NCI-H2227 treated with DMSO at 0.1 percent for 48 hours (cell line): ENCODE measurements around the gene GTF2I.
A peak's percentile ranks its signal among the peaks of the same experiment; 100 is the strongest.
"Not testable (repeated sequence)": the region's sequence is repeated elsewhere in the genome, so short reads cannot be mapped to it uniquely, and the experiment has no call there.

Experiments used
- DNase-seq: peaks from one replicate; lab custom pipeline; 2025; lab: John Stamatoyannopoulos, UW

GTF2I gene

DNA sequence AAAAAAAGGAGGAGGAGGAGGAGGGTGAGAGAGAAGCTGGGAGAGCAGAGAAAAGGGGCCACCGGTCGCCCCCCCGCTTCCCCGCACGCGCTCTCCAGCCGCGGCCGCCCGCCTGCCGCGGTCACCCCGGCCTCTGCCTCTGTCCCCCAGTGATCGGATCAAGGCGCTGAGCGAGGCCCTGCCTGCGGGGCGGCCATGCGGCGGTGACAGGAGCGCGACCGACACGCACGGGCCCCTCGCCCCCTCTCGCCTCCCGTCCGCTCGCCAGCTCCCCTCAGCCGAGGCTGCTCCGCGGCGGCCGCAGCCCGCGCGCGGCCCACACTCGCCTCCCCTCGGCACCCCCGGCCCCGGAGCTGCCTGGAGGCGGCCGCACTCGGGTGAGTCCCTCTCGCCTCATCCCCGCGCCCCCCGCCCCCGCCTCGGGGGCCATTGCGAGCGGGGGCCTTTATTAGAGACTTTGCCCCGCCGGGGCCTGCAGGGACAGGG lies at the start of gene GTF2I:
GTF2I (plus strand) TSS at position 27 of the 486 bp plus-strand sequence. CDS start 31,411 bp downstream, outside the sequence.
- no peak for DNase-seq

DNA sequence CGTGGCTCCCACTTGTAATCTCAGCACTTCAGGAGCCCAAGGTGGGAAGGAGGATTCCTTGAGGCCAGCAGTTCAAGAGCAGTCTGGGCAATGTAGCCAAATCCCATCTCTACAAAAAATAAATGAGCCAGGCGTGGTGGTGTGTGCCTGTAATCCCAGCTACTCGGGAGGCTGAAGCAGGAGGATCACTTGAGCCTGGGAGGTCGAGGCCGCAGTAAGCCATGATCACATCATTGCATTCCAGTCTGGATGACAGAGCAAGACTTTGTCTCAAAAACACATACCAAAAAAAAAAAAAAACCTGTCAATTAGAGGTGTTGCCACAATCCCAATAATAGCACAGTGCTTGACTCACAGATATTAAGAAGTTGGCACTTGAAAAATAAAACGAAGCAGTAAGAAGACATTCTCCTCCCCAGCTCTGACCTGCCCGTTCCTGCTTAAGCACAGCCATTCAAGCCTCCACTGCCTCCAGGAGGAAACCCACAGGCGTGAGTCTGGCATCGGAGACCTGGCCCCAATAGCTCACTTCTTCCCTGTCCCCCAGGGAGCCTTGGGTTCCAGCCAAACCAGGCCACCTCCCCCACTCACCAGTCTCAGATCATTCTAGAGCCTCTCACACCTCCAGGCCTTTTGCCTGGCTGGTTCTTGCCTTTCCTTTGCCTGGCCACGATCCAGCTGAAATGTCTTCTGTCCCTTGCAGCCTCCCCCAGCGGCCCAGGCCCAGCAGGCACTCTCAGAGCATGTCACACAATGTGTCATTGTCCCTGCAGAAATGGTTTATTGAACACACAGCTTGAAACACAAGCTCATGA lies 45.3 kb upstream of the GTF2I start:
- DNase-seq, result peak; percentile 45

DNA sequence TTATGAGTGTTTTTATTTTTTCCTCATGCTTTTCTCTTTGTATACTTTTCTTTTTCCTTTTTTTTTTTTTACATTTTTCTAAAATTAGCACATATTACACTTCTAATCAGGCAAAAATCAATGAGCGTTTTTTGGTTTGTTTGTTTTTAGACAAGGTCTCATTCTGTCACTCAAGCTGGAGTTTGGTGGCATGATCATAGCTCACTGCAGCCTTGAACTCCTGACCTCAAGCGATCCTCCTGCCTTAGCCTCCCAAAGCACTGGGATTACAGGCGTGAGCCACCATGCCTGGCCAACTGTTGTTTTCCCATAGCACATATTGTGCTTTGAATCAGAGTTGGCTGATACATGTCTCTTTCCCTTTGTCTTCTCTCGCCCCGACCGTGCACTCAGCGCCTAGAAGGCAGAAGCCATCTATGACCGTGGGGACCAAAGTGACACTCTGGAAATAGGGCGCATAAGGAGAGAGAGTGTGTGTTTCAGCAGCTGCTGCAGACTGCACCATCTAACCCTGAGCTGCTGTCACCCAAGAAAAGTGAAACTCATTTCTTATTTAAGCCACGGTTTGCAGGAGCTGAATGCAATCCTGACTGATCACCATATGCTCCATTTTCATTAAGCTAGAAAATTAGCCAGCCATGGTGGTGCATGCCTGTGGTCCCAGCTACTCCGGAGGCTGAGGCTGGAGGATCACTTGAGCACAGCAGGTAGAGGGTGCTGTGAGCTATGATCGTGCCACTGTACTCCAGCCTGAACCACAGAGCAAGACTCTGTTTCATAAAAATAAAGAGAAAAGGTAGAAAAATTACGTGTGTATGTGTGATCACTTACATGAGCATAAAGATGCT lies 41.4 kb upstream of the GTF2I start:
- DNase-seq, result no peak

DNA sequence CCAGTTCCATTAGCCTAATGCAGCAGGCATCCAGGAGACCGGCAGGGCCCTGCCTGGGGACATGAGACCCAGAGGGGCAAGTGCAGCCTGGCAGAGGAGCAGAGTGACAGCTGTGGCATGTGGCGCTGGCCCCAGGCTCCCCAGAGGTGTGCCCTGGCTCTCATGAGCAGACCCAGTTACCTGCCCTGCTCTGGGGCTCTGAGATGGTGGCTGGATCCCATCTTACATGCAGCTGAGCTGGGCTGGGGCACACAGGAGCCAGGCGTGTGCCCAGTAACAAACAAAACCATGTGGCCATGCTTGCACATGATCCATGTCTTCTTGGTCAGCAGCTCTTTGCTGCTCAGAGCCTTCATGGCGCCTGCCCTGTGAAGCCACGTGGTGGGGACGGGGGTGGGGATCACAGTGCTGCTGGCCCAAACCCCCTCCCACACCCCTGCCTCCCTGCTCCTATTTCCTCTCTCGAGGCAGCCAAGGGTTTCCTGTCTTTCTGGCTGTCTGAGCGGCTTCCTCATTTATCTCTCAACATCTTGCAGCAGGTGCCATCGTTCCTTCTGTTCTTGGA lies 40.3 kb upstream of the GTF2I start:
- DNase-seq, result no peak

DNA sequence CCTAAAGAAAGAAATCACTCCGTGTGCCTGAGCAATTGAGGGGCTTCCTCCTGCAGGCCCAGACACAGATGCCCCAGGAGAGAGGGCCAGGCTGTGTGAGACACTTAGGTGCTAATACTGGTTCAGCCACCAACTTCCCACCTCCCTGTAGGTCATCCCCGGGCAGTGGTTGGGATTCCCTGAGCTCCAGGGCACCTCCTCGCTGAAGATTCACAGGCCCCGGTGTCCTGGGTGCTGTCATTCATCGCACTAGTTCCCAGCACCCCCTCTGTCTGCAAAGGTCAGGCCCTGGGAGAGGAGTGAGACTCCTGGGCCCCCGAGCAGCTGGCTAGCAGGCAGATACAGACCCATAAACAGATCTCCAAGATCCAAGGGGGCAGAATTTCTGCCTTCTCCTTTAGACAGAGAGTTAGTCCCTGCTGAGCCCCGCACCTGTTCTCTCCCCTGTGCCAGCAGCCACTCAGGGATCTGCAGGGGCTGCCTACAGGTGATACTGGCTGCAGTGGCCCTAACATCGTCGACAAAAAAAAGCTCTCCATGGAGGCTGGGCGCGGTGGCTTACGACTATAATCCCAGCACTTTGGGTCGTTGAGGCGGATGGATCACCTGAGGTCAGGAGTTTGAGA lies 38.2 kb upstream of the GTF2I start:
- DNase-seq, result no peak

DNA sequence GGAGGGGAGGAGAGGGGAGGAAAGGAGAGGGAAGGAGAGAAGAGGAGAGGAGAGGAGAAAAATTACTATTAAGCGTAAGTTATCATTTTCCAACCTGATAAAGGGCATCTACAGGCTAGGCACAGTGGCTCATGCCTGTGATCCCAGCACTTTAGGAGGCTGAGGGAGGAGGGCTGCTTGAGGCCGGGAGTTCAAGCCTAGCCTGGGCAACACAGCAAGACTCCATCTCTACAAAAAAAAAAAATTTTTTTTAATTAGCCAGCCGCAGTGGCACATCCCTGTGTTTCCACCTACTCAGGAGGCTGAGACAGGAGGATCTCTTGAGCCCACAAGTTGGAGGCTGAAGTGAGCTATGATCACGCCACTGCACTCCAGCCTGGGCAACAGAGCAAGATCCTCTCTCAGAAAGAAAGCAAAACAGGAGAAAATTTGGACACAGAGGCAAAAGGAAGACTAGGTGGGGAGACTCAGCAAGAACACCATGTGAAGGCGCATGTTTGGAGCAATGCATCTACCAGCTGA lies 35.2 kb upstream of the GTF2I start:
- DNase-seq, result no peak

DNA sequence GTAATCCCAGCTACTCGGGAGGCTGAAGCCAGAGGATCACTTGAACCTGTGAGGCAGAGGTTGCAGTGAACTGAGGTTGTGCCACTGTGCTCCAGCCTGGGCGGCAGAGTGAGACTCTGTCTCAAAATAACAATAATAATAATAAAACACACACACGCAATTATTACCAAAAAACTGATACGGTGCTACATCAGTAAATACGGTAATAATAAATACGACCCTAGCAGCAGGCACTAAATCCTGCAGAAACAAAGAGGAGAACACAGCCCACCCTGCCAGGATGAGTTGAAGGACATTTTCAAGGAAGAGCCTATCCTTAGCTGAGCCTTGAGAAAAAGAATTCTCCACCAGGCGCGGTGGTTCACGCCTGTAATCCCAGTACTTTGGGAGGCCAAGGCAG lies 34.4 kb upstream of the GTF2I start:
- no peak for DNase-seq

DNA sequence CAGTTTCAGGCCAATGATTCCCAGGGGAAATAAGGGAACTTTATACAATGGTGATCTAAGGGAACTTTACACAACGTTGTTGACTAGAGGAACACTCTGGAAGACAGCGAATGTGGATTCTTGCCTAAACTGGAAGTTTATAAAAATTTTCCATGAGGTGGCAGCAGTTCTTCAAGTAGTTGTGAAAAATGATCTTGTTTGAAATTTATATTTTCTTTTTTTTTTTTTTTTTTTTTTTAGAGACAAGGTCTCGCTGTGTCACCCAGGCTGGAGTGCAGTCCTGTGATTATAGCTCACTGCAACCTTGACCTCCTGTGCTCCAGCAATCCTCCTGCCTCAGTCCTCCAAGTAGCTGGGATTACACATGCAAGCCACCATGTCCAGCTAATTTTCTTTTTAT lies 32.1 kb upstream of the GTF2I start:
- DNase-seq, result no peak

DNA sequence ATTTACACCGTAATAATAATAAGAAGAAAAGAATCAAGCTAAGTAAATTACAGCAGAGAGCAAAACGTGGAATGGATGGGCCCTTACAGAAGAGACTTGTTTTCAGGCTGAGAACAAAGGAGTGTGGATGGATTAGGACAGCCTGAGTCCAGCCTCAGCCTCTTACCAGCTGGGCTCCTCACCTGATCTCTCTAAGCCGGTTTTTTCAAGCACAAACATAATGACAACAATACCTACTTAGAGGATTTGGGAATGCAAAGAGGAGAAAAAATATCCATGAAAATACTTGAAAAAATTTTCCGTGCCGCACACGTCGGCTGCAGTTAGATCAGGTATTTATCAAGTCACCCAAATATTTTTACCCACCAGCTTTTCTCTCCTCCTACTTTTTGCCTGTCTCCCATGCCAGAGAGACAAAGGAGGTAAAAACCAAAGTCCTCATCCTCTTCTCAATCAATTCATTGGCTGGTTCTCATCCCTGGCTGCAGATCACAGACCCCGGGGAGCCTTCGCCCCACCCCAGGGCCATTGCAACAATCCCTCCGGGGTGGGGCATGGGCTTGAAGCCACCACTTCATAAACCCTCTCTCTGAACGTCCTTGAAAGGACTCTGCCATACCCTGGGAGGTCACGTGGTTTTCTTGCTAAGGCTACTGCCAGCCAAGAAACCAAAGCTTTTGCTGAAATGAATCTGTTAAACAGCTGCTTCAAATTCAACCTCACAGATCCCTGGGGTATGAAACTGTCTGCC lies 29.7 kb upstream of the GTF2I start:
- DNase-seq, result peak; percentile 95

DNA sequence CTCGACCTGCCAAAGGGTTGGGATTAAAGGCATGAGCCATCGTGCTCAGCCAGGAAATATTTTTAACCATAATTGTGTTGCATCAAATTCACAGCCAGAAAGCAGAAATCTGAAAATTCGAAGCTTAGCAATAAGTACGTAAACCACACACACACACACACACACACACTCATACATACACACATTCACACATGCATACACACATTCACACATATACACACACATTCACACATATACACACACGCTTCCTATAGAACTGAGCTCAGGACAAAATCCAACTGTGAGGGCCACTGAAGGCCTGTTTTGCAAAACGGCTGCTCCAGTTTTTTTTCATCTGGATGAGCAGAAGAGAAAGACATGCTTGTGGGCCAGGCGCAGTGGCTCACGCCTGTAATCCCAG lies 25.0 kb upstream of the GTF2I start:
- DNase-seq, result no peak

DNA sequence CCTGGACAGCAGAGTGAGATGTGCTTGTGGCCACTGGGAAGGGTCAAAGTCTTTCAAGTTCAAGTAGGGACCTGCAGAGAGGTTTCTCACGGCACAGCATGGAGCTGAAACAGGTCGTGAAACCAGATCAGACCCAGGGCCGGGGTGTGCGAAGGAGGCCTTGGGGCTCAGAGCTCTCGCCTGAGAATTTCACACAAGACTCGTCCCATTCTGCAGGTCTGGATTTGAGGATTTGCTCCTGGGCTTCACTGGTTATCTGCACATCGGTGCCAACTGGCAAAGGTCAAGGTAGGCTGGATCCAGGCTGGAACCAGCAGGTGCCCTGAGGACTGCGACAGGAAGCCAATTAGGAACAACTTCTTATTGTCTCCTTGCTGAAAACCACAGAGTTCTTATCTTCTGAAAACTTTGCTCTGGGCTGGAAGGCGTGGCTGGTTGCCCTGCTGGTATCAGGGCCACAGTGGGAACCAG lies 24.0 kb upstream of the GTF2I start:
- no peak for DNase-seq

DNA sequence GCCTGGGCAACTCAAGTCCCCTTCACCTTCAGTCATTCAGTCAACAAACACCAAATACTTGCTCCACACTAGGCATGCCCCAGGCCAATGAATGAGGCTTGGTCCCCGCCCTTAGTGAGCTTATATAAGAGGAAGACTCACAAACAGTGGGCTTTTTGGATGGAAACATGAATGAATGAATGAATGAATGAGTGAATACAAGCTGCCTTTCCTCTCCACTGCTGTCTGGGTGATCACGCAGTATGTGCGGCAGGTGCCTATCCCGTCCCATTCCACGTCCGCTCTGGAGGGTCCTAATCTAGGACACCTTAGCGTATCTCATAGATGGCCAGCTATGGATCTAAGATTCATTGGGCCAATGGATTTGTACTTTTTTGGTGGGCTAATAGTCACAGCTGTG lies 19.8 kb upstream of the GTF2I start:
- DNase-seq, result no peak

DNA sequence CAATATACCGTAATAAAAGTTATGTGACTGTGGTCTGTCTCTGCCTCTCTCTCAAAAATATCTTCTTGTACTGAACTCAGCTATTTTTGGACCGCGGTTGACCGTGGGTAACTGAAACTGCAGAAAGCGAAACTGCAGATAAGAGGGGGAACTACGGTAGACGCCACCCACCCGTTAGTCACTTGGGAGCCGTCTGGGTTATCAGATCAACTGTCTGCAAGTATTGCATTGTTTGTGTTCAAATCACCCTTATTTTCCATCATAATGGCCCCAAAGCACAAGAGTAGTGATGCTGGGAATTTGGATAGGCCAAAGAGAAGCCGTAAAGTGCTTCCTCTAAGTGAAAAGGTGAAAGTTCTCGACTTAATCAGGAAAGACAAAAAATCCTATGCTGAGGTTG lies 7.5 kb upstream of the GTF2I start:
- not testable (repeated sequence) for DNase-seq

DNA sequence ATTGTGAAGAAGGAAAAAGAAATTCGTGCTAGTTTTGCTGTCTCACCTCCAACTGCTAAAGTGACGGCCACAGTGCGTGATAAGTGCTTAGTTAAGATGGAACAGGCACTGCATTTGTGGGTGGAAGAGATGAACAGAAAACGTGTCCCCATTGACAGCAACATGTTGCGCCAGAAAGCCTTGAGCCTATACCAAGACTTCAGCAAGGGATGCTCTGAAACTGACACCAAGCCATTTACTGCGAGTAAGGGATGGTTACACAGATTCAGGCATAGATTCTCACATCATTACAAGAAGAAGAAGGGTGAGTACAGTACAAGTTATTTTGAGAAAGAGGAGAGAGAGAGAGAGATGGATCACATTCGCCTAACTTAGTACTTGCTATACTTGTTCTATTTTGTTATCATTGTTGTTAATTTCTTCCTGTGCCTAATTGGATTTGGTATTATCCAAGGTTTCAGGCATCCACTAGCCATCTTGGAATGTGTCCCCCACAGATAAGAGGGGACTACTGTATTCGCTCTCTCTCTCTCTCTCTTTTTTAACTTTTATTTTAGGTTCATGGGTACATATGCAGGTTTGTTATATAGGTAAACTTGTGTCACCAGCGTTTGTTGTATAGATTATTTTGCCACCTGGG lies 6.9 kb upstream of the GTF2I start:
- not testable (repeated sequence) for DNase-seq

DNA sequence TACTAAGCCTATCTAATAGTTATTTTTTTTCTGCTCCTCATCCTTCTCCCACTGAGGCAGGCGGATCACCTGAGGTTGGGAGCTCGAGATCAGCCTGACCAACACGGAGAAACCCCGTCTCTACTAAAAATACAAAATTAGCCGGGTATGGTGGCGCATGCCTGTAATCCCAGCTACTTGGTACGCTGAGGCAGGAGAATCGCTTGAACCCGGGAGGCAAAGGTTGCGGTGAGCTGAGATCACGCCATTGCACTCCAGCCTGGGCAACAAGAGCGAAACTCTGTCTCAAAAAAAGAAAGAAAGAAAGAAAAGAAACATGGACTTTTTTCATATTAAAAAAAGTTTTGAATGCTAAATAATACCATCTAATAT lies 6.4 kb upstream of the GTF2I start:
- not testable (repeated sequence) for DNase-seq

DNA sequence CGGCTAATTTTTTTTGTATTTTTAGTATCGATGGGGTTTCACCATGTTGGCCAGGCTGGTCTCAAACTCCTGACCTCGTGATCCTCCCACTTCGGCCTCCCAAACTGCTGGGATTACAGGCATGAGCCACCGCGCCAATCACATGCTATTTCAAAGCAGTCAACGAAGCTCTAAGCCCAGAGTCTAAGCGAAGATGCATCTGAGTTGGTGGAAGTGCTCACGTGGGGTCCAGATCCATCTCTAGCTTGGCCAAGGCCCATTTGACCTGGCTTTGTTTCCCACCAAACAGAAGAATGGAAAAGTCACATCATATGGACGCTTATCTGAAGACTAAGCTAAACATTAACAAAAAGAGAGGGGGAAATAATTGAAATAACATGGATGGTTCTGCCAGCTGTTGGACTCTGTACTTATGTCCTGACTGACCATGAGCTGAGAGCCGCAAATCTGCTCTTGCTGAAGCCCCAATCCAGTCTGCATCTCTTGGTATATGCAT lies 3.8 kb upstream of the GTF2I start:
- DNase-seq, result no peak

DNA sequence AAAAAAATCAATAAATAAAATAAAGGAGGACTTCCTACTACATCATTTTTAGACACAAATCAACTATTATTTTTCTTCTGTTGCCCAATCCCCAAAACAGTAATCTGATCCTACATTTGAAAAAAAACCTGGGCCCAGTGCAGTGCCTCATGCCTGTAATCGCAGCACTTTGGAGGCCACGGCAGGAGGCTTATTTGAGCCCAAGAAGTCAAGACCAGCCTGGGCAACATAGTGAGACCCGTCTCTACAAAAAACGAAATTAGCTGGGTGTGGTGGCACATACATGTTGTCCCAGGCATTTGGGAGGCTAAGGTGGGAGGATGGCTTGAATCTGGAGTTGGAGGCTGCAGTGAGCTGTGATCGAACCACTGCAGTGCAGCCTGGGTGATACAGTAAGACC lies 2.7 kb upstream of the GTF2I start:
- no peak for DNase-seq

DNA sequence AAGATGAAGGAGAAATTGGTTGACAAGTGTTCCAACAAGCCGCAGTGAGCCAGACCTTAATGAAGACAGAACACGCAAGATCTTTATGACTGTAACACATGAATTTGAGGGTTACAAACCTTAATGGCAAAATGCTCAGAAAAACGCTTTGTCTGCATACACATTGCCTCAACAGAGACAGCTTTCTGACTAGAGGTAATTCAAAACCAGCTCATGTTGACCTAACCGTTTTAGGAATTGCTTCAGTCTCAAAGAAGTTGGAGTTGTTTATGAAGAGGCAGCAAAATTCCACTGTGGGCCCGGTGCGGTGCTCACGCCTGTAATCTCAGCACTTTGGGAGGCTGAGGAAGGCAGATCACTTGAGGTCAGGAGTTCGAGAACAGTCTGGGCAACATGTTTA lies 2.2 kb upstream of the GTF2I start:
- no peak for DNase-seq

DNA sequence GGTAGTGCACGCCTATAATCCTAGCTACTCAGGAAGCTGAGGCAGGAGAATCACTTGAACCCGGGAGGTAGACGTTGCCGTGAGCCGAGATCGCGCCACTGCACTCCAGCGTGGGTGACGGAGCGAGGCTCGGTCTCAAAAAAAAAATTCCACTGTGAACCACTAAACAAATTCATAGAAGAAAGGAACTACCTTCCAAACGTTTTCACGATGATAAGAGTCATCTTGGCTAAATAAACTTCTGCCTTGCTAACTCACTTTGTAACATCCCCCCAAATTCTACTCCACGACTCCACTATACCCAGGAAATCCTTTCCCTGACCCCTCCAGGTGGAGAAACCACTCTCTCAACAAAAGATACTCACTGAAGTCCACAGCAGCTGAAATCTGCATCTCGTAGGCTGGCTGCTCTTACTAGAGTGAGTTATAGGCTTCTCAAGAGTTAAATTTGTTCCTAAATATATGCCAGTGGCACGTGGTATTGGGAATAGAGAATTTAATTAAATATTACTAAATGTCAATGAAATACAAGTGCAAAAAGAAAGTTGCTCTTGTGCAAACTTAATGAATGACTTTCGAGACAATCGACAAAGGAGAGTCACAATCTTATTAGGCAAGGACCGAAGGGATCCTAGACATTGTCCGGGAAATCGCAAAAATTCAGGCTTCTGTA lies 1.6 kb upstream of the GTF2I start:
- DNase-seq, result no peak

DNA sequence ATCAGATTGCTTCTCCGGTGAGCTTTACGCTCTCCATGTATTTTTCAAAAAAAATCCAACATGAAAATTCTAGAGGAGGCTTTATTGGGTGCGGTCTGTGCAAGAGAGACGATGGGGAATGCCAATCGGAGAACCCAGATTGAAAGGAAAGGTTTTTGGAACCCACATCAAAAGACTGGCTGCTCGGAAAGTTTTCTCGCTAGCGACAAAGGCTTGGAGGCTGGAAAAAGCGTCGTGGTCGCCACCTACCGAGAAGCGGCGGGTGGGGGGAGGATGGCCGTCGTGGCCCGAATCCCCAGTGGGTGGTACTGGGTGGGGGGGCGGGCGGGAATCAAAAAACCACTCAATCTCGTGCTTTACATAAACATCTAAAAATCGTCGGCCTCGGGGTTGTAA lies 1.1 kb upstream of the GTF2I start:
- DNase-seq, result peak; percentile 83
